Ectodermal cell (in vitro differentiated cells): ENCODE measurements around the gene EHF.
A peak's percentile ranks its signal among the peaks of the same experiment; 100 is the strongest.

Experiments used
- H3K27ac ChIP-seq: 2 replicates; pipeline ENCODE4 v1.7.0; 2013; ENCODE audit warnings: mild to moderate bottlenecking, low read depth, low read length; ENCODE audit not compliant: insufficient read depth, poor library complexity, severe bottlenecking
- H3K27me3 ChIP-seq: 2 replicates; pipeline ENCODE4 v1.7.0; 2013; ENCODE audit warnings: mild to moderate bottlenecking, low read length; ENCODE audit not compliant: insufficient read depth, control insufficient read depth, poor library complexity, severe bottlenecking
- H3K36me3 ChIP-seq: one replicate; pipeline ENCODE4 v1.7.0; 2013; ENCODE audit warnings: low read length; ENCODE audit not compliant: control insufficient read depth, insufficient read depth
- H3K4me1 ChIP-seq: one replicate; pipeline ENCODE4 v1.7.0; 2013; ENCODE audit warnings: low read length; ENCODE audit not compliant: control insufficient read depth, insufficient read depth
- H3K4me3 ChIP-seq: 2 replicates; pipeline ENCODE4 v1.7.0; 2013; ENCODE audit warnings: low read depth, low read length, control low read depth; ENCODE audit not compliant: insufficient read depth
- H3K9me3 ChIP-seq: 2 replicates; pipeline ENCODE4 v1.7.0; 2013; ENCODE audit warnings: mild to moderate bottlenecking, low read length, moderate library complexity; ENCODE audit not compliant: control insufficient read depth
- WGBS, 2 experiments: methylation state at CpG; one replicate each; pipeline ENCODE4 v1.1.7; 2013; ENCODE audit warnings: missing lambda C conversion rate in 2 of 2; 5-methylcytosine and 5-hydroxymethylcytosine counted together

Gene EHF

GRCh38 chr11:34621876-34622275 is 983 bp downstream of the EHF start:
- Histone ChIP-seq H3K9me3 (no peaks in the 10 kb centered on the region), H3K27me3 (no peaks in the 10 kb centered on the region), H3K36me3 (no peaks in the 10 kb centered on the region), H3K4me3 (no peak overlapping the region), H3K27ac (no peak overlapping the region), H3K4me1 (no peaks in the 10 kb centered on the region)
- 96 to 99% methylated on average over 2 of the region's 2 CpGs for WGBS, 2 experiments

- Histone ChIP-seq H3K36me3 (no peaks in the 10 kb centered on the region), H3K27me3 (no peaks in the 10 kb centered on the region), H3K27ac (no peak overlapping the region), H3K4me1 (no peaks in the 10 kb centered on the region), H3K4me3 (no peak overlapping the region), H3K9me3 (no peaks in the 10 kb centered on the region)
- WGBS, 2 experiments: 95% methylated on average over 9 of the region's 9 CpGs
These were observed 2.6 kb downstream of the EHF start for GRCh38 chr11:34623463-34623862.

GRCh38 chr11:34624069-34624468 is 3.2 kb downstream of the EHF start:
- Histone ChIP-seq H3K4me3 (no peak overlapping the region), H3K9me3 (no peaks in the 10 kb centered on the region), H3K27ac (no peak overlapping the region), H3K36me3 (no peaks in the 10 kb centered on the region), H3K27me3 (no peaks in the 10 kb centered on the region), H3K4me1 (no peaks in the 10 kb centered on the region)
- 92 to 97% methylated on average over 10 of the region's 10 CpGs for WGBS, 2 experiments

- Histone ChIP-seq H3K27ac (no peak overlapping the region), H3K4me1 (no peaks in the 10 kb centered on the region), H3K9me3 (no peaks in the 10 kb centered on the region), H3K4me3 (no peak overlapping the region), H3K27me3 (no peaks in the 10 kb centered on the region), H3K36me3 (no peaks in the 10 kb centered on the region)
- 83 to 91% methylated on average over 4 of the region's 4 CpGs for WGBS, 2 experiments
These were observed 4.7 kb downstream of the EHF start for GRCh38 chr11:34625576-34625975.

- Histone ChIP-seq H3K4me3 (no peak overlapping the region), H3K27me3 (no peaks in the 10 kb centered on the region), H3K9me3 (no peaks in the 10 kb centered on the region)
These were observed 5.5 kb downstream of the EHF start for GRCh38 chr11:34626393-34626792.

GRCh38 chr11:34627197-34627596 is 6.3 kb downstream of the EHF start:
- H3K36me3 ChIP-seq: no peaks in the 10 kb centered on the region
- no peak overlapping the region for H3K27ac ChIP-seq
- H3K4me3 ChIP-seq: no peak overlapping the region
- H3K27me3 ChIP-seq: no peaks in the 10 kb centered on the region
- H3K9me3 ChIP-seq: no peaks in the 10 kb centered on the region
- WGBS, 2 experiments: 94 to 100% methylated on average over 1 of the region's 1 CpG
- H3K4me1 ChIP-seq: peaks cover 6% of the 10 kb centered on the region

More at GRCh38 chr11:34626393-34626792, 5.5 kb downstream of the EHF start:
- no peak overlapping the region for H3K27ac ChIP-seq
- no peaks in the 10 kb centered on the region for H3K36me3 ChIP-seq
- no peaks in the 10 kb centered on the region for H3K4me1 ChIP-seq

- Histone ChIP-seq H3K27ac (no peak overlapping the region), H3K9me3 (no peaks in the 10 kb centered on the region), H3K27me3 (no peaks in the 10 kb centered on the region), H3K4me1 (peaks cover 14% of the 10 kb centered on the region), H3K4me3 (no peak overlapping the region), H3K36me3 (no peaks in the 10 kb centered on the region)
These were observed 8.8 kb downstream of the EHF start for GRCh38 chr11:34629711-34630110.

- WGBS, 2 experiments: 94 to 97% methylated on average over 5 to 7 of the region's 7 CpGs
- Histone ChIP-seq H3K36me3 (no peaks in the 10 kb centered on the region), H3K4me1 (peaks cover 14% of the 10 kb centered on the region)
These were observed 9.7 kb downstream of the EHF start for GRCh38 chr11:34630544-34630943.

GRCh38 chr11:34631297-34631696 is 10.4 kb downstream of the EHF start:
- no peaks in the 10 kb centered on the region for H3K27me3 ChIP-seq
- no peaks in the 10 kb centered on the region for H3K36me3 ChIP-seq
- H3K4me1 ChIP-seq: peaks cover 14% of the 10 kb centered on the region
- H3K4me3 ChIP-seq: no peak overlapping the region
- no peak overlapping the region for H3K27ac ChIP-seq
- WGBS, 2 experiments: 94 to 95% methylated on average over 6 of the region's 6 CpGs
- H3K9me3 ChIP-seq: no peaks in the 10 kb centered on the region

More at GRCh38 chr11:34630544-34630943, 9.7 kb downstream of the EHF start:
- Histone ChIP-seq H3K4me3 (no peak overlapping the region), H3K27ac (no peak overlapping the region), H3K27me3 (no peaks in the 10 kb centered on the region), H3K9me3 (no peaks in the 10 kb centered on the region)

GRCh38 chr11:34631737-34632104 is 10.8 kb downstream of the EHF start:
- H3K27me3 ChIP-seq: no peaks in the 10 kb centered on the region
- peaks cover 14% of the 10 kb centered on the region for H3K4me1 ChIP-seq
- 91 to 94% methylated on average over 4 of the region's 4 CpGs for WGBS, 2 experiments
- no peak overlapping the region for H3K27ac ChIP-seq
- H3K36me3 ChIP-seq: no peaks in the 10 kb centered on the region
- H3K4me3 ChIP-seq: no peak overlapping the region
- H3K9me3 ChIP-seq: no peaks in the 10 kb centered on the region

- H3K27me3 ChIP-seq: no peaks in the 10 kb centered on the region
- 44 to 50% methylated on average over 7 of the region's 7 CpGs for WGBS, 2 experiments
- peak overlapping the region; percentile 33 for H3K27ac ChIP-seq
- no peak overlapping the region for H3K4me3 ChIP-seq
- no peaks in the 10 kb centered on the region for H3K36me3 ChIP-seq
- H3K4me1 ChIP-seq: peaks cover 14% of the 10 kb centered on the region
- H3K9me3 ChIP-seq: no peaks in the 10 kb centered on the region
These were observed 11.4 kb downstream of the EHF start for GRCh38 chr11:34632105-34632791.
